HepG2 (cell line): Measurements from ENCODE around the gene RCN1. TPM values are rescaled to one million over a fixed set of nuclear protein-coding genes. Genes with fewer than 3 reads are reported as not detected.
A peak's percentile ranks its signal among the peaks of the same experiment; 100 is the strongest.

ENCODE experiments used
- ATAC-seq: fragments of 200-7000 bp; cut with Tn5 transposase; 3 replicates; pipeline ENCODE4 v1.9.1; 2020; ENCODE audit warnings: mild to moderate bottlenecking, moderate library complexity
- BruUV-seq: library from RNA; stranded (reverse); fragments of 400-500 nt; replicated peaks from 2 replicates; lab custom pipeline; 2021; lab: Mats Ljungman, UMichigan
- CTCF ChIA-PET: fragments of 300-600 bp; formaldehyde crosslinking; extraction: SDS; loops from one replicate; lab custom pipeline; 2021; ENCODE audit warnings: low total read pairs, inconsistent platforms, low intra/inter-chr PET ratio; lab: Yijun Ruan, JAX
- POLR2A ChIA-PET: fragments of 350-600 bp; sonication (Branson Sonifier 250); formaldehyde crosslinking; loops from one replicate; lab custom pipeline; 2020; ENCODE audit warnings: antibody characterized with exemption, inconsistent platforms; lab: Yijun Ruan, JAX
- DNase-seq: peaks from one replicate; pipeline ENCODE4 v3.0.0-alpha.2; 2015; ENCODE audit warnings: low spot score
- FAIRE-seq: peaks from 3 replicates; lab custom pipeline; 2011; peaks lifted over from hg19 to GRCh38; lab: Jason Lieb, UNC
- H2AFZ ChIP-seq: one replicate; pipeline ENCODE4 v1.6.1; 2011; ENCODE audit warnings: low read length, inconsistent platforms
- H3K27ac ChIP-seq: fragments of 300-600 bp; 3 replicates; pipeline ENCODE4 v1.8.0; 2011; ENCODE audit warnings: mixed run types, mild to moderate bottlenecking, mixed read lengths, low read length, inconsistent platforms; ENCODE audit not compliant: insufficient read depth; ENCODE audit errors: extremely low read length
- H3K27me3 ChIP-seq, 2 experiments: fragments of 200-600 bp in 1 of 2; 2 replicates in 1 of 2; 3 replicates in 1 of 2; pipeline versions ENCODE4 v1.6.0 to v1.8.0; 2011; ENCODE audit warnings: low read length in 2 of 2, mild to moderate bottlenecking in 2 of 2, moderate library complexity in 2 of 2, inconsistent platforms in 1 of 2; ENCODE audit not compliant: insufficient read depth in 2 of 2, control insufficient read depth in 1 of 2
- H3K36me3 ChIP-seq, 2 experiments: fragments of 200-600 bp in 1 of 2; replicated peaks in 1 of 2; 2 replicates in 1 of 2; 3 replicates in 1 of 2; pipeline versions ENCODE4 v1.5.1 to v1.8.0; 2011; ENCODE audit warnings: low read length in 2 of 2, inconsistent platforms in 1 of 2; ENCODE audit not compliant: insufficient read depth in 2 of 2, control insufficient read depth in 1 of 2
- H3K4me1 ChIP-seq: 2 replicates; pipeline ENCODE4 v1.5.1; 2012; ENCODE audit warnings: low read length, inconsistent platforms; ENCODE audit not compliant: insufficient read depth
- H3K4me2 ChIP-seq: 2 replicates; pipeline ENCODE4 v1.6.0; 2011; ENCODE audit warnings: low read depth, low read length, inconsistent platforms
- H3K4me3 ChIP-seq, 3 experiments: fragments of 200-600 bp in 1 of 3; sonication (generic), shearing (Covaris generic) in 1 of 3; replicated peaks in 1 of 3; 2 replicates each; pipeline ENCODE4 v1.5.1; 2011 to 2016; ENCODE audit warnings: low read length in 3 of 3, inconsistent platforms in 2 of 3, low read depth in 2 of 3, mild to moderate bottlenecking in 2 of 3, control low read depth in 1 of 3, mixed read lengths in 1 of 3; ENCODE audit not compliant: insufficient read depth in 1 of 3
- H3K79me2 ChIP-seq: one replicate; pipeline ENCODE4 v1.6.1; 2011; ENCODE audit warnings: low read length, inconsistent platforms; ENCODE audit not compliant: insufficient read depth
- H3K9ac ChIP-seq: 2 replicates; pipeline ENCODE4 v1.6.0; 2011; ENCODE audit warnings: mild to moderate bottlenecking, low read depth, low read length, inconsistent platforms; ENCODE audit not compliant: insufficient read depth
- H3K9me3 ChIP-seq: 2 replicates; pipeline ENCODE4 v1.5.1; 2012; ENCODE audit warnings: mild to moderate bottlenecking, low read length
- H4K20me1 ChIP-seq: 2 replicates; pipeline ENCODE4 v1.6.0; 2011; ENCODE audit warnings: inconsistent platforms, mild to moderate bottlenecking, low read length, moderate library complexity; ENCODE audit not compliant: insufficient read depth
- ATF7 ChIP-seq, 2 experiments: fragments of 450-650 bp in 1 of 2; sonication (generic) in 1 of 2; formaldehyde crosslinking in 1 of 2; IDR thresholded peaks; 2 replicates each; pipeline versions ENCODE4 v1.4.0 to v1.6.1; 2016 to 2020; ENCODE audit warnings: antibody characterized with exemption in 1 of 2, mild to moderate bottlenecking in 1 of 2, missing genetic modification reagents in 1 of 2
- CHD2 ChIP-seq: IDR thresholded peaks from 2 replicates; pipeline ENCODE4 v1.6.1; 2011; ENCODE audit warnings: low read depth, low read length, improper control_type of control experiment
- EHMT2 ChIP-seq: fragments of 200-600 bp; sonication (generic); IDR thresholded peaks from 2 replicates; pipeline ENCODE4 v1.7.0; 2017; ENCODE audit warnings: antibody characterized with exemption, low read depth, low read length, borderline replicate concordance
- ERF ChIP-seq: IDR thresholded peaks from 2 replicates; pipeline ENCODE4 v1.6.1; 2018; ENCODE audit warnings: missing biosample characterization, missing genetic modification reagents
- PLRG1 ChIP-seq: fragments of 450-650 bp; conservative IDR thresholded peaks from 2 replicates; pipeline ENCODE4 v1.6.1; 2016
- SAFB2 ChIP-seq: sonication (generic); formaldehyde crosslinking; IDR thresholded peaks from 2 replicates; pipeline ENCODE4 v1.5.1; 2020; ENCODE audit warnings: missing genetic modification reagents, low read depth, mild to moderate bottlenecking, borderline replicate concordance
- SNAPC4 ChIP-seq: sonication (generic); formaldehyde crosslinking; IDR thresholded peaks from 2 replicates; pipeline ENCODE4 v1.4.0; 2020; ENCODE audit warnings: mild to moderate bottlenecking, missing genetic modification reagents
- SOX13 ChIP-seq, 3 experiments: fragments of 450-650 bp in 1 of 3; sonication (generic) in 1 of 3; formaldehyde crosslinking in 1 of 3; IDR thresholded peaks in 2 of 3; conservative IDR thresholded peaks in 1 of 3; 2 replicates each; pipeline versions ENCODE4 v1.5.0 to v1.6.1; 2016 to 2020; ENCODE audit warnings: antibody characterized with exemption in 1 of 3, mild to moderate bottlenecking in 1 of 3, missing compliant biosample characterization in 1 of 3, missing genetic modification reagents in 1 of 3, moderate library complexity in 1 of 3
- SPEN ChIP-seq: sonication (generic); formaldehyde crosslinking; IDR thresholded peaks from 2 replicates; pipeline ENCODE4 v1.5.1; 2020; ENCODE audit warnings: low read depth, mild to moderate bottlenecking, missing genetic modification reagents
- TFAP4 ChIP-seq: sonication (generic); IDR thresholded peaks from 2 replicates; pipeline ENCODE4 v1.6.1; 2016; ENCODE audit warnings: low read depth, borderline replicate concordance
- ZBTB7B ChIP-seq: sonication (generic); formaldehyde crosslinking; IDR thresholded peaks from 2 replicates; pipeline ENCODE4 v1.4.0; 2020; ENCODE audit warnings: missing genetic modification reagents
- ZFYVE20 ChIP-seq: sonication (generic); formaldehyde crosslinking; IDR thresholded peaks from 2 replicates; pipeline ENCODE4 v1.8.0; 2023; ENCODE audit warnings: low read depth, mild to moderate bottlenecking, moderate library complexity, missing genetic modification reagents, borderline replicate concordance
- ZNF205 ChIP-seq: IDR thresholded peaks from 2 replicates; pipeline ENCODE4 v1.6.1; 2018; ENCODE audit warnings: missing biosample characterization, missing genetic modification reagents
- ZNF577 ChIP-seq: sonication (generic); formaldehyde crosslinking; IDR thresholded peaks from 2 replicates; pipeline ENCODE4 v1.4.0; 2020; ENCODE audit warnings: mild to moderate bottlenecking, low read depth, missing genetic modification reagents, borderline replicate concordance
- ZNF644 ChIP-seq: IDR thresholded peaks from 2 replicates; pipeline ENCODE4 v1.6.1; 2016; ENCODE audit warnings: low read depth
- ZNF713 ChIP-seq: sonication (generic); formaldehyde crosslinking; IDR thresholded peaks from 2 replicates; pipeline ENCODE4 v1.4.0; 2020; ENCODE audit warnings: mild to moderate bottlenecking, missing genetic modification reagents
- ZNF780A ChIP-seq: sonication (generic); formaldehyde crosslinking; IDR thresholded peaks from 2 replicates; pipeline ENCODE4 v1.8.0; 2022; ENCODE audit warnings: mild to moderate bottlenecking, missing genetic modification reagents, moderate library complexity
- WGBS: methylation state at CpG from one replicate; pipeline ENCODE4 v1.1.6; 2017; ENCODE audit warnings: low lambda C conversion rate; 5-methylcytosine and 5-hydroxymethylcytosine counted together
- in situ Hi-C: cut with HindIII; loops from 2 replicates; pipeline ENCODE4 v1.10.0; 2017; ENCODE audit warnings: low pct_unique_long_range_greater_than_20kb; ENCODE audit not compliant: extremely low pct_ligation_motif_present
- intact Hi-C: fragments of 100-400 bp; cut with micrococcal nuclease; formaldehyde crosslinking; loops from one replicate; pipeline ENCODE4 v1.10.0; 2022; ENCODE audit not compliant: unreplicated experiment
- polyA plus RNA-seq, 8 experiments: library from polyadenylated mRNA; depleted of rRNA in 3 of 8; stranded (reverse) in 7 of 8; unstranded in 1 of 8; fragments of >200 nt; fragmentation: Illumina TruSeq in 4 of 8; extraction: Trizol in 4 of 8; gene quantifications; 2 replicates each; pipeline versions ENCODE4 v1.2.1 to v1.2.3, GENCODE V29; 2011 to 2016; ENCODE audit warnings: low read depth in 4 of 8, missing spikeins in 1 of 8, mixed read lengths in 1 of 8; ENCODE audit not compliant: insufficient read depth in 1 of 8
- total RNA-seq, 5 experiments: library from RNA; depleted of rRNA; stranded (reverse); fragments of >200 nt; fragmentation: Illumina TruSeq; extraction: Trizol; gene quantifications; 2 replicates each; pipeline ENCODE4 v1.2.3, GENCODE V29; 2016; ENCODE audit warnings: low read depth in 1 of 5

RCN1 gene
- total and polyA plus RNA-seq, 2 of the 13 experiments (the other 11 are each of a cell fraction or from before 2014, with no cell fraction given): 22.0 to 28.5 TPM

- TF ChIP-seq SOX13 (IDR thresholded peaks at IDR 0.05) (peak; percentile 28; the same call in 1 of the 2 replicates), SOX13 (CRISPR knock-in tag; conservative IDR thresholded peaks at IDR 0.05 in 1 of 2, IDR thresholded peaks at IDR 0.05 in 1 of 2) (peak in 1 of 2 experiments; percentile 96; a peak in 2 of 4 replicates), SAFB2 (CRISPR knock-in tag) (no peak), SPEN (CRISPR knock-in tag) (no peak)
Measured at GRCh38 chr11:32092581-32093170, 1.8 kb downstream of the RCN1 start (continued).

DNA sequence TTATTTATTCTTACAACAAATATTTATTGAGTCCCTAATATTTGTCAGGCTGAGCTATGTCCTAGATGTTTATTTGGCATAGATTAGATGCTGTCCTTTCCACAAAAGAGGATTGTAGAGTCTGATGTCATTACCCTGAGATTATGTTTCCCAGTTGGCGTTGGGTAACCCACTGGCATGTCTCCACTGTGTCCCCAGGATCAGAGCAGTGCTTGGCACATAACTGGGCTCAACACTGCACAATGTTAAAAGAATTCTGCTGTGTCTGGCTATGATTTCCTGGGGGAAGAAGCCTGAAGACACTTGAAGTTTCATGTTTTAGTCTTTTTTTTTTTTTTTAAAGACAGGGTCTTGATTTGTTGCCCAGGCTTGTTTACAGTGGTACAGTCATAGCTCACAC lies 4.0 kb downstream of the RCN1 start:
- no peak for ATAC-seq
- in situ Hi-C loops: no loop called here
- FAIRE-seq: no peak
- BruUV-seq: no TSS peak
- Histone ChIP-seq H3K9ac (no peak overlapping the region), H3K4me3 (no peak overlapping the region), H2AFZ (no peak overlapping the region), H3K9me3 (no peaks in the 10 kb centered on the region), H3K36me3 (peaks cover 1 to 18% of the 10 kb centered on the region in 2 experiments; a peak in 2 of 5 replicates), H3K4me2 (no peak overlapping the region), H3K4me1 (peaks cover 28% of the 10 kb centered on the region), H3K79me2 (no peaks in the 10 kb centered on the region), H3K27ac (no peak overlapping the region), H3K27me3 (peaks cover 0 to 8% of the 10 kb centered on the region in 2 experiments; a peak in 3 of 5 replicates), H4K20me1 (peaks cover 7% of the 10 kb centered on the region)
- CTCF ChIA-PET: no interaction called here
- POLR2A ChIA-PET: interaction anchor here (0.6 kb wide), 1 partner anchor 923 kb away, joined by 3 read pairs; no protein-coding TSS in a partner anchor
- WGBS: 92% methylated on average over 1 of the region's 1 CpG
- DNase-seq: no peak
- intact Hi-C loops: loop anchor here (5.0 kb wide), 1 partner anchor 942 kb away; the partner anchor contains the start of gene TCP11L1
- TF ChIP-seq ZNF205 (CRISPR knock-in tag): no peak
- no peak for TF ChIP-seq ZNF577 (CRISPR knock-in tag)
- no peak for TF ChIP-seq SNAPC4 (CRISPR knock-in tag)
- TF ChIP-seq CHD2: no peak
- no peak for TF ChIP-seq PLRG1
- no peak for TF ChIP-seq ZNF780A (CRISPR knock-in tag)
- no peak for TF ChIP-seq EHMT2
- no peak for TF ChIP-seq ZNF713 (CRISPR knock-in tag)
- TF ChIP-seq TFAP4: no peak
- TF ChIP-seq ZFYVE20 (CRISPR knock-in tag): no peak
- no peak for TF ChIP-seq ATF7 (IDR thresholded peaks at IDR 0.05)
- TF ChIP-seq ATF7 (CRISPR knock-in tag; IDR thresholded peaks at IDR 0.05): no peak
- no peak for TF ChIP-seq ZBTB7B (CRISPR knock-in tag)
- no peak for TF ChIP-seq ERF (CRISPR knock-in tag)
- TF ChIP-seq ZNF644: no peak
